Raji (cell line): Measurements from ENCODE around the gene LRRN1.

Experiments
- POLR2A ChIP-seq: IDR thresholded peaks from 2 replicates; pipeline ENCODE4 v1.6.1; 2011; ENCODE audit warnings: low read depth, low read length, control low read depth; ENCODE audit not compliant: insufficient read depth

LRRN1 gene

GRCh38 chr3:3800080-3800455 lies 837 bp downstream of the LRRN1 start:
- TF ChIP-seq POLR2A, result no peak

DNA sequence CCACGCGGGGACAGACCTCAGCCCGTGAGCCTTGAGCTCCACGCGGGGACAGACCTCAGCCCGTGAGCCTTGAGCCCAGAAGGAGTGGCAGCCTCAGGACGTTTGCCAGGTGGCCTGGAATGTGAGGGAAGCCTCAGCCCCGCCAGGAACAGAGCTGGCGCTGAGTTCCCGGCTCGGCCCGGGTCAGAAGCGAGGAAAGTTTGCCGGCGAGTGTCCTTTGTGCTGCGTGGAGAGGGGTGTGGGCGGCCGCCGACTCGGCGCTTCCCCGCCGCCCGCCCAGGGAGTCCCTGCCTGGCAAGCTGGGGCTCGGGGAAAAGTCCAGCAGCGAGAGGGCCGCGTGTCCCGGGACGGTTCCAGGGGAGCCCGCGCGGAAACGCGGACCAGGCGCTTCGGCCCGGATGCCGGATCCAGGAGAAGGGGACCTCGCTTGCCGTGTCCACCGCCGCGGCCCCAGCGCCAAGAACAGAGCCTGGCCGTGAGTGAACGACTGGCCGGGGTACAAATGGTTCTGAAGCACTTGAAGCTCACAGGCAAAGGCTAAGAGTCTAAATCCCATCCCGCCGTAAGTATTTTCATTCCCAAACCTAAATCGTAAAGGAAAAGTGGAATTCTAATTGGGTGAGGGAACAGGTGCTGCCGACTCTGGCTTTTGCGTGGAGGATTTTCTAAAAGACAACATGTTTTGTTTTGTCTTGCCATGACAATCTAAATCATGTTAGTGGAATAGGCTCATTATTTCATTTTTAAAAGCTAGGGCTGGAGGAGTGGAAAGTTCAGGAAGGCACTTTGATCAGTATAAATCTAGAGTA lies 1.7 kb downstream of the LRRN1 start:
- TF ChIP-seq POLR2A, result no peak

DNA sequence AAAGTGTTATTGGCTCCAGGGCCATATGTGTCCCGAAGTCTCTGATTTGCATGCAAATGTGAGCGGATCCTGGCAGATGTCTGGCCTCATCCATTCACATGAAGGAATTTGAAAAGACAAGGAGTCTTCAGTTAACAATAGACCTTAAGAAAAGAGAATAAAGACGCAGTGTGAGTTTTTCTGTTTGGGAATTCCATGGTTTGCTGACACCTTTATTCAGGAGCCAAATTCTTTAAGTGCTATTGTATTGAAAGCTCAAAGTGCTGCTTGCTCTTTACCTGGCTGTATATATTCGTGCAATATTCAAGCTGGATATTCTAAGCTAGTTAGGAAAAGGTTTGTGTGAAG lies 2.2 kb downstream of the LRRN1 start:
- no peak for TF ChIP-seq POLR2A

DNA sequence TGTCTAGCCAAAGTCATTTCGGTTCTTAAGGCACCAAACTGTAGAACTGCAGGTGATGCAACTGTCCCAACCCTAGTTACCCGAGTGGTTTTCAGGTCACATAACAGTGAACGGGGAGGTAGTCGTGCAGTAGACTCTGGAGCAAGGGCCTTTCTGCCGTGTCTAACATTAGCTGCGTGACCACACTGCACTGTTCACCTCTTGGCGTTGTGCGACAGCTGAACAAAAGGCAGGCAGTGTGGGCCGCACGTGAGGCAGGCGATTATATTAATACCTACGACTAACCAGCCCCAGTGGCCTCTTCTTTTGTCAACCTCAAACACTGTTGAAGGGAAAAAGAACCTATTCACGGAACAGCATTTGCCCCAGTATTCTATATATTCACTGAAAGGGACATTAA lies 2.8 kb downstream of the LRRN1 start:
- TF ChIP-seq POLR2A, result no peak

DNA sequence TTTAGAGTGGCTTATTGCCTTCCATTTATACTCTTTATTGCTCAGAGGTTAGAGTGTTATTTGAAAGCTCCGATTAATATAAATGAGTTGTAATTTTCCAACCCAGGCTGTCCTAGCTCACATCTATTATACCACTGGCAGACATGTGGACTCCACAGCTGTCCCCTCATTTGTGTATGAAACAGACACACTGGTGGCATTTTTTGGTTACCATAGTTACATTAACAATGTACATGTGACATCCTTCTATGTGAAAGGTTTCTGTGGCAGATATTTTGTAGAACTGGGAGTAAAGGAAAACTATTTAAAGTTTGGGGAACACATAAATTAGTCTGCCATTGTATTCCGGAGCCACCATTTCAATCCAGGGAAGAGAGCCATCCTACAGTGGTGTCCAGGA lies 5.3 kb downstream of the LRRN1 start:
- no peak for TF ChIP-seq POLR2A

GRCh38 chr3:3806092-3806491 lies 6.9 kb downstream of the LRRN1 start:
- TF ChIP-seq POLR2A, result no peak

DNA sequence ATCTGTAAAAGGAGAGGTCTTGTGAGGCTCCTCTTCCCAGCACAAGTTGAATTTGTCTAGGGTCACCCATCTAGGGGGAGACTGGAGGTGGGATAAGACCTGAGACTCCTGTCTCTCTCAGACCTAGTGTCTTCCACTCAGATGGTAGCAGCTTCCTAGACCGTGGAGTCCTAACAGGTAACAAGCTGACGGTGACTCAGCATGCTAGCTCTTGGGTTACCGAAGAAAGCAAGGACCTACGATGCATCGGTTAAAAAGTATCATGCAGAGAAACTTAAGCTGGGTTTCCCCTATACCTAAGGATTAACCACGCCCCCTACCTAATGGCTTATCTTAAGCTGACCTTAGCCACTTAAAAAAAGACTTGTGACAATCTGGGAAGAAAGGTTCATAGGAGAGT lies 7.6 kb downstream of the LRRN1 start:
- TF ChIP-seq POLR2A, result no peak

DNA sequence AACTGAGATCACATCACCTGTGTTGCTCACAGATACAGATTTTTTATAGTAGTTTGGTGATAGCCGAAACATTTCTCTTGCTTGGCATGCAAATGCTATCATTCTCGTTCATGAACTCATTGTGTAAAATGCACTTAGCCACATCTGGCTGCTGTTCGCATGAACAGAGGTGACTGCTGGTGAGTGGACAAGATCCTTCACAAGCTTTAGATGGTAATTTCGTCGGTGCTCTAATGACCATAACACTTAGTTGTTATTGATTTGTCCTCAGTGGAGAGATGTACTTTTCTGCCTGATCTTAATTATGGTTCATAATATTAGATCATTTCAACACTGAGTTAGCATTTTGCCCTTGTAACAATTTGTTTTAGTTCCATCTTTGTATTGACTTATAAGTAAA lies 13.8 kb downstream of the LRRN1 start:
- TF ChIP-seq POLR2A, result no peak

- no peak for TF ChIP-seq POLR2A
These were observed 16.0 kb downstream of the LRRN1 start for GRCh38 chr3:3815206-3815605.

- no peak for TF ChIP-seq POLR2A
These were observed 16.8 kb downstream of the LRRN1 start for GRCh38 chr3:3816034-3816433.

DNA sequence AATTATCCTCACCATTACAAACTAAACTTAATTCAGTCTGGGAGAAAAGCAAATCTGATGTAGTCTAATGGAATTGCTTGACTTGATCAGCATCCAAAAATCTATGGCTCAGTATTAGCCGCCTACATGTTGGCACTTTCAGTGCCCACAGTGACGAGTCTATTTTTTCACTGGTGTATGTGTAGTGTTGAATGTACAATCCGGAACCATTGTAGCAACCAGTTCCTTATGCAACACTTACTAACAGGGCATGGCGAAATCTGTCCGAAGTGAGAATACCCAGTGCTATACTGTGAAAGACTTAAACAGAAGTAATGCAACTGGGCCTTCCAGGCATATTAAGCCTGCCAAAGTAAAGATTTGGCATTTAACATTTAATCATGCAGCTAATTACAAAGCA lies 18.6 kb downstream of the LRRN1 start:
- no peak for TF ChIP-seq POLR2A

- TF ChIP-seq POLR2A, result no peak
These were observed 22.5 kb downstream of the LRRN1 start for GRCh38 chr3:3821777-3822176.

GRCh38 chr3:3825035-3825434 lies 25.8 kb downstream of the LRRN1 start:
- no peak for TF ChIP-seq POLR2A

DNA sequence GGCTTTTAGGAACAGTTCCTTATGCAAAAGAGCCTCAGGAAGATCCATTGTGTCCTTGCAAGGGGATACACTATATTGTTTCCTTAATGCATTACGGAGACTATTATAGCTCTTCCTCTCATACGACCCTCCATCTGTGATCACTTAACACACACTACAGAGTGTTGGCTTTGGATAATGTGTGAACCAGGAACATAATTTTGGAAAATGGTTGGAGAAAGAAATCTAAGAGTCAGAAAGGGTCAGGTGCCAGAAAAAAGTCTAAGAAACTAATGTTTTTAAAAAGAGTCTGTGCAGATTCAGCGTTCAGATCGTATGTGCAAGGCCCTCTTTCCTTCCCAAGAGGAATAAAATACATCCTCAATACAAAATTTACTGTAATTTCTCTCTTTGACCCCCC lies 27.3 kb downstream of the LRRN1 start:
- no peak for TF ChIP-seq POLR2A

- TF ChIP-seq POLR2A, result no peak
These were observed 27.9 kb downstream of the LRRN1 start for GRCh38 chr3:3827111-3827510.

DNA sequence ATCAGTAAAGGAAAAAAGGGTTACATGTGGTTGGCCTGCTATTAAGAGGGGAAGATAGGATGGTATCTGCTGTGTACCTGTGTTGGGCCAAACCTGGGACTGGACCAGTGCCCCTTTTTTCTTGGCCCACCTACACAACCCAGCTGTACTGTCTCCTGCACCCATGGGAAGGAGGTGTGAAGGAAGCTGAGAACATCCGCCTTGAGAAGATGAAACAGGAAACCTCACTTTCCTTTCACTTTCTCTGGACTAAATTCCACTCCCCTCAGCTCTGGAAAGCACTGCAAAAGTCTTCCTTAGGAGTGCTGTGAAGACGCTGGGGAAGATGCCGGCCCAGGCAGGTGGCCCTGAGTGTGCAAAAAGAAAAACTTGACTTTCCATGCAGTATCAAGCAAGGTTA lies 37.6 kb downstream of the LRRN1 start:
- no peak for TF ChIP-seq POLR2A

DNA sequence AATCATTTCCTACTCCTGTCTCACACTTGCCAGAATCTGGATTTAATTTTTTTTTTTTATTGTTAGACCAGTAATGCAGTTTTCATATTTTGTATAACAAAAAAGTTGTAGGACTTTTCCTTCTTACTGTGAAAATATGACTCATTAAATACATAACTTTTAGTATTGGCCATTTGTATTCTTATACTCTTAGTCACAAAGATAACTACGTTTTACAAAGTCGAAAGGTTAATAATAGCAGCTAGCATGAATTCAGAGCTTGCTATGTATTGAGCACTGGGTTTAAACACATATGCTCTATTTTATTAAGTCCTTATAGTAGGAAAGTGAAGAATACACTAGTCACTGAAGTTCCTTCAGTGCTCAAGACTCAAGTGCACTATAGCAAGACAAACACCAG lies 43.1 kb downstream of the LRRN1 start:
- no peak for TF ChIP-seq POLR2A

- no peak for TF ChIP-seq POLR2A
These were observed 49.0 kb downstream of the LRRN1 start for GRCh38 chr3:3847994-3848922.
